K562 (cell line): ENCODE results near the gene TGM3. TPM values are rescaled to one million over a fixed set of nuclear protein-coding genes. Genes with fewer than 3 reads are reported as not detected.

ENCODE experiments used
- EP300 ChIP-seq: IDR thresholded peaks from 2 replicates; pipeline ENCODE4 v1.6.1; 2012; ENCODE audit warnings: low read length, improper control_type of control experiment
- GABPA ChIP-seq: fragments of 200-800 bp; sonication (Bioruptor generic); conservative IDR thresholded peaks from 2 replicates; pipeline ENCODE4 v1.6.1; 2016; ENCODE audit warnings: low read depth, missing genetic modification characterization, missing compliant biosample characterization
- HNRNPH1 ChIP-seq: fragments of 200-400 bp; formaldehyde crosslinking; optimal IDR thresholded peaks from 2 replicates; pipeline ENCODE3; 2017; ENCODE audit warnings: low read depth, mild to moderate bottlenecking, low read length, moderate library complexity
- MAFF ChIP-seq: IDR thresholded peaks from 2 replicates; pipeline ENCODE4 v1.6.1; 2012; ENCODE audit warnings: low read length, improper control_type of control experiment
- PHTF2 ChIP-seq: fragments of 250-450 bp; sonication (Bioruptor Pico); IDR thresholded peaks from 2 replicates; pipeline ENCODE4 v1.5.0; 2021; ENCODE audit warnings: mild to moderate bottlenecking
- PYGO2 ChIP-seq: fragments of 450-650 bp; IDR thresholded peaks from 2 replicates; pipeline ENCODE4 v1.6.1; 2016; ENCODE audit warnings: mild to moderate bottlenecking, missing genetic modification characterization, moderate library complexity, missing compliant biosample characterization
- SIN3A ChIP-seq, 2 experiments: fragments of 150-350 bp in 1 of 2; IDR thresholded peaks; 2 replicates each; pipeline ENCODE4 v1.6.1; 2011 to 2016; ENCODE audit warnings: borderline replicate concordance in 2 of 2, low read depth in 2 of 2, low read length in 2 of 2, mild to moderate bottlenecking in 2 of 2, moderate library complexity in 2 of 2; ENCODE audit not compliant: control insufficient read depth in 1 of 2
- SIX5 ChIP-seq, 2 experiments: IDR thresholded peaks; 2 replicates each; pipeline ENCODE4 v1.6.1; 2011; ENCODE audit warnings: low read length in 2 of 2, borderline replicate concordance in 1 of 2, low read depth in 1 of 2, mild to moderate bottlenecking in 1 of 2, moderate library complexity in 1 of 2; ENCODE audit not compliant: insufficient read depth in 1 of 2
- SMARCE1 ChIP-seq: fragments of 450-650 bp; IDR thresholded peaks from 2 replicates; pipeline ENCODE4 v1.7.1; 2016; ENCODE audit warnings: mild to moderate bottlenecking
- YY1 ChIP-seq, 3 experiments: IDR thresholded peaks; 2 replicates each; pipeline ENCODE4 v1.6.1; 2011; ENCODE audit warnings: low read length in 2 of 3, mild to moderate bottlenecking in 2 of 3, moderate library complexity in 2 of 3, borderline replicate concordance in 1 of 3, control low read depth in 1 of 3, low read depth in 1 of 3; ENCODE audit not compliant: insufficient read depth in 3 of 3, insufficient replicate concordance in 2 of 3, control insufficient read depth in 1 of 3, insufficient read length in 1 of 3; ENCODE audit errors: extremely low read depth in 1 of 3
- ZNF133 ChIP-seq: fragments of 250-450 bp; sonication (Bioruptor Pico); IDR thresholded peaks from 2 replicates; pipeline ENCODE4 v1.4.0; 2020; ENCODE audit warnings: mild to moderate bottlenecking
- ZNF143 ChIP-seq: sonication (generic); formaldehyde crosslinking; IDR thresholded peaks from 2 replicates; pipeline ENCODE4 v1.9.0; 2022; ENCODE audit warnings: mild to moderate bottlenecking, missing genetic modification reagents
- ZNF324 ChIP-seq: fragments of 250-450 bp; sonication (Bioruptor Pico); IDR thresholded peaks from 2 replicates; pipeline ENCODE4 v1.4.0; 2020; ENCODE audit warnings: mild to moderate bottlenecking
- ZNF511 ChIP-seq: sonication (generic); formaldehyde crosslinking; IDR thresholded peaks from 2 replicates; pipeline ENCODE4 v1.8.0; 2022; ENCODE audit warnings: mild to moderate bottlenecking, missing genetic modification reagents
- ZSCAN29 ChIP-seq: fragments of 450-650 bp; IDR thresholded peaks from 2 replicates; pipeline ENCODE4 v1.6.1; 2017
- polyA plus RNA-seq, 8 experiments: library from polyadenylated mRNA; depleted of rRNA in 4 of 8; stranded (reverse) in 5 of 8; unstranded in 3 of 8; fragments of >200 nt; fragmentation: Nextera tagmentation in 2 of 8; fragmentation: Illumina TruSeq in 1 of 8; extraction: Ambion mirVana in 2 of 8; extraction: Trizol in 1 of 8; gene quantifications; 2 replicates each; pipeline versions ENCODE4 v1.2.1 to v1.2.3, GENCODE V29; 2011 to 2014; ENCODE audit warnings: inconsistent platforms in 1 of 8, missing spikeins in 1 of 8
- total RNA-seq, 7 experiments: library from RNA; depleted of rRNA in 6 of 7; stranded (reverse); fragments of >200 nt in 6 of 7; fragmentation: Illumina TruSeq in 2 of 7; extraction: Trizol in 2 of 7; gene quantifications; 2 replicates each; pipeline versions ENCODE4 v1.2.1 to v1.2.3, GENCODE V29; 2011 to 2021; ENCODE audit warnings: low replicate concordance in 1 of 7
- TF ChIP-seq, protein P1 (sequence below): conservative IDR thresholded peaks from 2 replicates; pipeline ENCODE4 v1.6.1; 2011; ENCODE audit warnings: low read depth, mild to moderate bottlenecking, low read length; ENCODE audit not compliant: control insufficient read depth
- TF ChIP-seq, protein P2 (sequence below): fragments of 450-650 bp; IDR thresholded peaks from 2 replicates; pipeline ENCODE4 v1.6.1; 2016; ENCODE audit warnings: mild to moderate bottlenecking
- TF ChIP-seq, protein P3 (sequence below): fragments of 450-650 bp; conservative IDR thresholded peaks from 2 replicates; pipeline ENCODE4 v1.6.1; 2016; ENCODE audit warnings: missing genetic modification characterization, low read depth, mild to moderate bottlenecking, control low read depth, missing compliant biosample characterization
- TF ChIP-seq, protein P4 (sequence below): fragments of 250-450 bp; sonication (Bioruptor Pico); IDR thresholded peaks from 2 replicates; pipeline ENCODE4 v1.8.0; 2021; ENCODE audit warnings: moderate library complexity, mild to moderate bottlenecking, inconsistent platforms

The TGM3 gene
- total and polyA plus RNA-seq, 9 of the 15 experiments (the other 6 are each of a cell fraction or from before 2014, with no cell fraction given) = not detected

DNA sequence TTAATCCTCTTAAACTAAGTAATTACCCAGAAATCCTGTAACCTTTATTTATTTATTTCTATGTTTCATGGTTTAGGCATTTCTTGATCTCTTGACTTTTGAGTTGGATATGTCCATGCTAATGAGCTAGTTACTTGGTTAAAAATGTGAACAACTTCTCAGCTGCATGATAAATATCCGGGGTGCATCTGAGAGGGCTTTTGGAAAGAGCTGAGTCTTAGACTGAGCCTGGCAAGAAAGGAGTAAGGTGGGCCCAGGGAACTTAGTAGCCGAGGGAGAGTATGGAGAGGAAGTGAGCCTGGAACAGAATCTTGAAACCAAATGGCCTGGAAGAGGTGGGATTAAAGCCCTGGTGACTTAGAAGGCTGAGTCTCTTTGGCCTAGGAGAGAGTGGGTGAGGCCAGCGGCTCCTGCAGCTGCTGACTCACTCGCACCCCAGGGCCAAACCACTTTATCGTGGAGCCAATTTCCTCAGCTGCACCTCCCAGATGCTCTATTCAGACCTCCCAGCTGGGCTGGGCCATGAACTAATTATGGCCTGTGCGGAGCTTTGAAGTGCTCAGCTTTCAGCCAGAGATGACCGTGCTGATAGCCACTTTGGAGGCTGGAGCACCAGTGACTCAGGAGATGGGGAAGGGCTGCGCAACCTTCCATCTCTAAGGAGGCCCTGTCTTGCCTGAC, 19.1 kb downstream of the TGM3 start (continued):
- TF ChIP-seq YY1 (IDR thresholded peaks at IDR 0.05; ENCODE audit: borderline replicate concordance in 1 of 3, control insufficient read depth in 1 of 3, extremely low read depth in 1 of 3, insufficient read depth in 3 of 3, insufficient read length in 1 of 3, insufficient replicate concordance in 2 of 3, low read depth in 1 of 3, low read length in 2 of 3) (peak in 1 of 3 experiments; percentile 56), PHTF2 (CRISPR knock-in tag) (no peak), EP300 (peak; percentile 75), SMARCE1 (no peak; the same call in 1 of the 2 replicates), GABPA (tag) (0 out of 2 replicates have a peak, but pooled peaks have one; percentile 32), SIX5 (IDR thresholded peaks at IDR 0.05; ENCODE audit: borderline replicate concordance in 1 of 2, insufficient read depth in 1 of 2, low read depth in 1 of 2, low read length in 2 of 2) (no peak), ZSCAN29 (no peak), HNRNPH1 (no peak), SIN3A (IDR thresholded peaks at IDR 0.05; ENCODE audit: borderline replicate concordance in 2 of 2, control insufficient read depth in 1 of 2, low read depth in 2 of 2, low read length in 2 of 2) (no peak), ZNF143 (no peak; the same call in 1 of the 2 replicates), ZNF511 (CRISPR knock-in tag) (no peak), MAFF (peak; percentile 64), ZNF133 (CRISPR knock-in tag) (no peak), PYGO2 (tag) (no peak), ZNF324 (CRISPR knock-in tag) (no peak)
- TF ChIP-seq, protein P1, sequence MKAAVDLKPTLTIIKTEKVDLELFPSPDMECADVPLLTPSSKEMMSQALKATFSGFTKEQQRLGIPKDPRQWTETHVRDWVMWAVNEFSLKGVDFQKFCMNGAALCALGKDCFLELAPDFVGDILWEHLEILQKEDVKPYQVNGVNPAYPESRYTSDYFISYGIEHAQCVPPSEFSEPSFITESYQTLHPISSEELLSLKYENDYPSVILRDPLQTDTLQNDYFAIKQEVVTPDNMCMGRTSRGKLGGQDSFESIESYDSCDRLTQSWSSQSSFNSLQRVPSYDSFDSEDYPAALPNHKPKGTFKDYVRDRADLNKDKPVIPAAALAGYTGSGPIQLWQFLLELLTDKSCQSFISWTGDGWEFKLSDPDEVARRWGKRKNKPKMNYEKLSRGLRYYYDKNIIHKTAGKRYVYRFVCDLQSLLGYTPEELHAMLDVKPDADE = 0 out of 2 replicates have a peak, but pooled peaks have one; percentile 50
- TF ChIP-seq, protein P2, sequence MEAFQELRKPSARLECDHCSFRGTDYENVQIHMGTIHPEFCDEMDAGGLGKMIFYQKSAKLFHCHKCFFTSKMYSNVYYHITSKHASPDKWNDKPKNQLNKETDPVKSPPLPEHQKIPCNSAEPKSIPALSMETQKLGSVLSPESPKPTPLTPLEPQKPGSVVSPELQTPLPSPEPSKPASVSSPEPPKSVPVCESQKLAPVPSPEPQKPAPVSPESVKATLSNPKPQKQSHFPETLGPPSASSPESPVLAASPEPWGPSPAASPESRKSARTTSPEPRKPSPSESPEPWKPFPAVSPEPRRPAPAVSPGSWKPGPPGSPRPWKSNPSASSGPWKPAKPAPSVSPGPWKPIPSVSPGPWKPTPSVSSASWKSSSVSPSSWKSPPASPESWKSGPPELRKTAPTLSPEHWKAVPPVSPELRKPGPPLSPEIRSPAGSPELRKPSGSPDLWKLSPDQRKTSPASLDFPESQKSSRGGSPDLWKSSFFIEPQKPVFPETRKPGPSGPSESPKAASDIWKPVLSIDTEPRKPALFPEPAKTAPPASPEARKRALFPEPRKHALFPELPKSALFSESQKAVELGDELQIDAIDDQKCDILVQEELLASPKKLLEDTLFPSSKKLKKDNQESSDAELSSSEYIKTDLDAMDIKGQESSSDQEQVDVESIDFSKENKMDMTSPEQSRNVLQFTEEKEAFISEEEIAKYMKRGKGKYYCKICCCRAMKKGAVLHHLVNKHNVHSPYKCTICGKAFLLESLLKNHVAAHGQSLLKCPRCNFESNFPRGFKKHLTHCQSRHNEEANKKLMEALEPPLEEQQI = no peak
- TF ChIP-seq, protein P3, sequence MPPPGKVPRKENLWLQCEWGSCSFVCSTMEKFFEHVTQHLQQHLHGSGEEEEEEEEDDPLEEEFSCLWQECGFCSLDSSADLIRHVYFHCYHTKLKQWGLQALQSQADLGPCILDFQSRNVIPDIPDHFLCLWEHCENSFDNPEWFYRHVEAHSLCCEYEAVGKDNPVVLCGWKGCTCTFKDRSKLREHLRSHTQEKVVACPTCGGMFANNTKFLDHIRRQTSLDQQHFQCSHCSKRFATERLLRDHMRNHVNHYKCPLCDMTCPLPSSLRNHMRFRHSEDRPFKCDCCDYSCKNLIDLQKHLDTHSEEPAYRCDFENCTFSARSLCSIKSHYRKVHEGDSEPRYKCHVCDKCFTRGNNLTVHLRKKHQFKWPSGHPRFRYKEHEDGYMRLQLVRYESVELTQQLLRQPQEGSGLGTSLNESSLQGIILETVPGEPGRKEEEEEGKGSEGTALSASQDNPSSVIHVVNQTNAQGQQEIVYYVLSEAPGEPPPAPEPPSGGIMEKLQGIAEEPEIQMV (tag) = no peak
- TF ChIP-seq, protein P4, sequence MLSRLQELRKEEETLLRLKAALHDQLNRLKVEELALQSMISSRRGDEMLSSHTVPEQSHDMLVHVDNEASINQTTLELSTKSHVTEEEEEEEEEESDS (CRISPR knock-in tag) = no peak
